GM19328 (cell line): ENCODE data around the gene TMEM63A.
"Not testable (repeated sequence)": the region's sequence is repeated elsewhere in the genome, so short reads cannot be mapped to it uniquely, and the experiment has no call there.

ENCODE experiments used
- ATAC-seq: cut with Tn5 transposase; IDR thresholded peaks from one replicate; pipeline ENCODE4 v1.9.1; 2021; ENCODE audit warnings: mild to moderate bottlenecking, moderate library complexity; ENCODE audit not compliant: unreplicated experiment

Gene TMEM63A

GRCh38 chr1:225881959-225882693, at the start of gene TMEM63A:
TSS of gene TMEM63A (minus strand) at chr1:225882380. CDS start at chr1:225877580, 4,800 bp downstream.
- peak; percentile 71 for ATAC-seq

GRCh38 chr1:225931270-225932136, 49.3 kb upstream of the TMEM63A start:
- no peak for ATAC-seq

DNA sequence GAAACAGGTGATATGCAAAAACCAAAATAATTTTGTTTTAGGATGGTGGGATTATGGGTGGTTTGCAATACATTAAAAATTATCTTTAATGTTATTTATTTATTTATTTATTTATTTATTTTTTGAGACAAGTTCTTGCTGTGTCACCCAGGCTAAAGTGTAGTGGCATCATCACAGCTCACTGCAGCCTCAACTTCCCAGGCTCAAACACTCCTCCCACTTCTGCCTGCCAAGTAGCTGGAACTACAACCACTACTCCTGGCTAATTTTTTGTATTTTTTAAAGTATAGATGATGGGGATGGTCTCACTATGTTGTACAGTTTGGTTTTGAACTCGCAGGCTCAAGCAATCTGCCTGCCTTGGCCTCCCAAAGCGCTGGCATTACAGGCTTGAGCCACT, 48.4 kb upstream of the TMEM63A start:
- ATAC-seq, result no peak

DNA sequence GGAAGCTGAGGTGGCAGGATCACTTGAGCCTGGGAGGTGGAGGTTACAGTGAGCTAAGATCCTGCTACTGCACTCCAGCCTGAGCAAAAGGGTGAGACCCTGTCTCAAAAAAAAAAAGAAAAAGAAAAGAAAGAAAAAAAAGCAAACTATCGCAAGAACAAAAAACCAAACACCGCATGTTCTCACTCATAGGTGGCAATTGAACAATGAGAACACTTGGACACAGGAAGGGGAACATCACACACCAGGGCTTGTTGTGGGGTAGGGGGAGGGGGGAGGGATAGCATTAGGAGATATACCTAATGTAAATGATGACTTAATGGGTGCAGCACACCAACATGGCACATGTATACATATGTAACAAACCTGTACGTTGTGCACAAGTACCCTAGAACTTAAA, 47.3 kb upstream of the TMEM63A start:
- ATAC-seq, result not testable (repeated sequence)

GRCh38 chr1:225928186-225929175, 46.3 kb upstream of the TMEM63A start:
- no peak for ATAC-seq

DNA sequence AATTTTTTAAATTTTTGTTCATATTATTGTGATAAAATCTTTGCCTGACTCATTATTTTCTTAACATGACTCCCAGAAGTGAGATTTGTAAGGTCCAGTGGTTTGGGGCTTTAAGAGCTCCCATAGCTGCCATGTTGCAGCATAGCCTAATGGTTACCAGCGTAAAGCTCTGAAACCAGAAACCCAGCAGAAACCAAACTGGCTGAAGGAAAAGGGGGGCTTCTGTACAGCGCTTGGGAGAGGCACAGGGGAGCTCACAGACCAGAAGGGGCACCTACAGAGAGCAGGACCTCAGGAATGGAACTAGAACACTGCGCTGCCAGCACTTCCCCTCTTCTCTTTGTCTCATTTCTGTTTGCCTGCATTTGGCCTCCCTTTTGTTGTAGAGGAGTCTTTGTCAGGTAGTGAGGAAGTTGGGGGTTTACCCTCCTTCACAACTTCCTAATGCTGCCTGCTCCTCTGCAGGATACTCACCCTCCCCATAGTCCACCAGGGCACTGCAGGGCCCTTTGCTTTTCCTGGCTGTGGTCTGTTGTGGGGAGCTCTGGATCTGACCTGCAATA, 44.5 kb upstream of the TMEM63A start:
- no peak for ATAC-seq

DNA sequence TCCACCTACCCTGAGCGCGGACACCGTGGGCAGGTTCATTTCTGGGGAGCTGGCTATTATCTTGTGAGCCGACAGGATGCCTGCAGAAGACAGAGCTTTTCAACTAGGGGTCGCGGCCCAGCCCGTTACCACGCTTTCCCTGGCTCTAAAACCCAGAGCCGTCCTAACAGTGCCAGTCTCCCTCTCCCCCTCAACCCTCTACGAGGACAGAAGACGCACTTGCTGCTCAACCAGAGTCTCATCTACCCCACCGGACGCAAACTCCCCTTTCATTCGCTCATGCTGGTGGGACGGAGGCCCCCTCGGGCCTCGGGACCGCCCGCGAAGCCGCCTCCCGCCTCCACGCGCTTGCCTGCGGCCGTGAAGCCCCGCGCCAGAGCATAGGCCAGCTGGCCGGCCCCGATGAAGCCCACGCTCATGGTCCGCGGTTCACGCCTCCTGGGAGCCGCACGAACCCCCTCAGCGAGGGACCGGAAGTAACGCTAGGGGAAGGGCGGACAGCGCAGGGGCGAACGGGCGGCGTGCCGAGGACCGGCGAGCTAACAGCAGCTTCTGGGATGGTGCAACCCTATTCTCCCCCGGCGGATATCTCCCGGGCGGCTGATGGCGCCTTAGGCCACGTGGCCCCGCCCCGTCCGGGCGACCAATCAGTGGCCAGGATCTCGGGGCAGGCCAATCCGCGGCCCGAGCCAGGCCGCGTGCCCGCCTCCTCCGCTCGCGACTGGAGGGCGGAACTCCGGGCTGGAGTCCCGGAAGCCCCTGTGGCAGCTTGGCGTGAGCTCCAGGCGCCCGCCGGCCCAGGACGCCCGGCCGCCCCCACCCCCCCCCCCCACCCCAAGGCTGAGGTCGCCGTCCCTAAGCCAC, 41.7 kb upstream of the TMEM63A start, which contains the start of gene PYCR2:
TSS of gene PYCR2 (minus strand) at position 559 of the 864 bp plus-strand sequence. CDS start at position 419, 140 bp downstream.
- peak; percentile 99 for ATAC-seq

- ATAC-seq, result no peak
These were observed 41.2 kb upstream of the TMEM63A start for GRCh38 chr1:225923381-225923691.

DNA sequence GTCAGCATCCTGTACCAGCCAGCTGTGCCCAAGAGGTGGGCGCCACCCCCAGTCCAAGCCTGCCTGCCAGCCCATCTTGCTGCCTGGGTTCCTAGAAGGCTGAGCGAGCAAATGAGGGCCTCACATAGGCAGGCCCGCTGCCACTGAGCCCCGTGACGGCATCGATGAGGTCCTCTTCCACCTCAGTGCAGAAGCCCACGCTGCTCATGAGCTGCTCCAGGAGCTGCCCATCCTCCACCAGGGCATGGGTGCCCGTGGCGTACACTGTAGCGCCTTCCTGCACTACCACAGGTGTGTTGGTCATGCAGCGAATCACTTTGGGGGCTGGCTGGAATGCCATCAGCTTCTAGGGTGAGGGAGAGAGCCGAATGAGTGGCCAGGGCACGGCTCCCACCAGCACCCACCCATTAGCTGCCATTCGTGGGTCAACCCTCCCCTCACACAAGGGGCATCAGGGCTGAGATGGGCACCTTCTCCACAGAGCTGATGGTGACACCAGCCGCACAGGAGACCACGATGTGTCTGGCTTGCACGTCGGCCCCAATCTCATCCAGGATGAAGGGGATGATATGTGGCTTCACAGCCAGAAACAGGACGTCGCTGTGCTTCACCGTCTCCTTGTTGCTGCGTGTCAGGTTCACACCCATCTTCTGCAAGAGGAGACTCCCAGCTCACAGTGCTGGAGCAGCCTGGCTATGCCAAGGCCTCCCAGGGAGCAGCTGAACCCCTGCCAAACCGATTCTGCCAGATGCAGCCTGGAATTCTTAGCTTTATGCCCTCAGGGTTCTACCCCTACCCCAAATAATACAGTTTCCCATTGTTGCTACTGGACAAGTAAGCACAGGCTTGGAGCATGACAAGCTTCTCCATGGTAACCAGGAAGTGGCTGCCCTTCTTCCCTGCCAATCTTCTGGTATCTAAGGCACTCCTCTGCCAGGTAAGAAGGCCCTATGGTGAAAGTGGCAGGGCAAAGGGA, 39.8 kb upstream of the TMEM63A start:
- ATAC-seq, result no peak

- ATAC-seq, result no peak
These were observed 37.7 kb upstream of the TMEM63A start for GRCh38 chr1:225919906-225920305.

GRCh38 chr1:225918280-225918679, 36.1 kb upstream of the TMEM63A start:
- ATAC-seq, result no peak

DNA sequence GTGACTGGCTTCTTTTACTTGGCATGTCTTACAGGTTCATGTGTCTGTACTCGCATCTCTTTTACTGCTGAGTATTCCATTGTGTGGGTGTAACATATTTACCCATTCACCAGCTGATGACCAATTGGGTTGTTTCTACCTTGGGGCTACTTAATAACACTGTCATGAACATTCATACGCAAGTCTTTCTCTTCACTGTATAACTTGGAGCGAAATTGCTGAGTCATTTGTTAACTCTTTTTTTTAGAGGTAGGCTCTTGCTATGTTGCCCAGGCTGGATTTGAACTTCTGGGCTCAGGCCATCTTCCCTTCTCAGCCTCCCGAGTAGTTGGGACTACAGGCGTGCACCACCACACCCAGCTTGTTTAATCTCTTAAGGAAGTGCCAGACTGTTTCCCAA, 35.4 kb upstream of the TMEM63A start:
- no peak for ATAC-seq

DNA sequence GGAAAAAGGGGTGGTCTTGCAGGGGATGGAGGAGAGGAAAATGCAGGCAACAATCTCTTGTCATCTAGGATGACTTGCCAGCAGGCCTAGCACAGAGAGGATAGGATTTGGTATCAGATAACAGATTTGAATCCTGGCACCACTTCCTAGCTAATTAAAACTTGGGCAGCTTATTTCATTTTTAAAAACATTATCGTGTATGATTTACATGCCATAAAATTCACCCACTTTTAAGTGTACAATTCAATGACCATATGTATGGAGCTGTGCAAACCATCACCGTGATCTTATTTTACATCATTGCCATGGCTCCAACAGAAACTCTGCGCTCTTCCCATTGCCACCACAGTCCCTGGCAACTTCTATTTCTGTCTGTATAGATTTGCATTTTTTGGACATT, 34.9 kb upstream of the TMEM63A start:
- ATAC-seq, result no peak

DNA sequence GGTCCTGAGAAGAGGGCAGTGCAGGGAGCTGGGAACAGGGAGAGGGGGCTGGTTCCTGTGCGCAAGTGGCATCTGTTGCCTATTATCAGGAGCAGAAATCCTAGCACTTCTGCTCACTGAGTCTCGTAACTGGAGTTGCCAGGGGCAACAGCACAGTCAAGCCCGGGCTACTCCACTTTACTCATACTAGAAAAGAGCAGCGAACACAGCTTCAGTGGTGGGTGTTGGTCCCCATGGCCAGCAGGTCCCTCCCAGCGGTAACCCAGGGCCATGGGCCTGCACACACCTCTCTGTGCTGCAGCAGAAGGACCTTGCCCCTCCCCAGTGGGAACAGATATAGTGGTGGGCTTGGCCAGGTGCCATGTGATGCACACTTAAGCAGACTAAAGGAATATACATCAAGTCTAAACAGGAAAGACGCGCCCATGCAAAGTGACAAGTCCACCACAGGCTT, 33.4 kb upstream of the TMEM63A start:
- no peak for ATAC-seq

DNA sequence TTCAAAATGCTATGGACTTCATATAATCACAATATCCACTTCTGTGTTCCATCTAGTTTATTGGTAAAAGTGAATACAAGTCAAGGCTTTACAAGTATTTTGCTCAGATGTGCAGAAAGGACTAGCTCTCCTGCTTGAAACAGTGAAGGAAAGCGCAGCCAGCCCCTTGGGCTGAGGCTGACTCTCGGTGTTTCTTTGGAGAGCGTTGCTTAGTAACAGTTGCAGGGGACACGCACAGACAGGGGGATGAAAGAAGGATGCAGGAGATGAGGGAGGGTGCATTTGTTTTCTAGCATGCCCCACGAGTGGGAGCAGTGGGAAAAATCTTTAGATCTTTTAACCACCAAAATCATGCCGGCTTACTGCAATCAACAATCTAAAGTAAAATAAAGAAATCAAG, 32.8 kb upstream of the TMEM63A start:
- ATAC-seq, result no peak

GRCh38 chr1:225914391-225914790, 32.2 kb upstream of the TMEM63A start:
- no peak for ATAC-seq

DNA sequence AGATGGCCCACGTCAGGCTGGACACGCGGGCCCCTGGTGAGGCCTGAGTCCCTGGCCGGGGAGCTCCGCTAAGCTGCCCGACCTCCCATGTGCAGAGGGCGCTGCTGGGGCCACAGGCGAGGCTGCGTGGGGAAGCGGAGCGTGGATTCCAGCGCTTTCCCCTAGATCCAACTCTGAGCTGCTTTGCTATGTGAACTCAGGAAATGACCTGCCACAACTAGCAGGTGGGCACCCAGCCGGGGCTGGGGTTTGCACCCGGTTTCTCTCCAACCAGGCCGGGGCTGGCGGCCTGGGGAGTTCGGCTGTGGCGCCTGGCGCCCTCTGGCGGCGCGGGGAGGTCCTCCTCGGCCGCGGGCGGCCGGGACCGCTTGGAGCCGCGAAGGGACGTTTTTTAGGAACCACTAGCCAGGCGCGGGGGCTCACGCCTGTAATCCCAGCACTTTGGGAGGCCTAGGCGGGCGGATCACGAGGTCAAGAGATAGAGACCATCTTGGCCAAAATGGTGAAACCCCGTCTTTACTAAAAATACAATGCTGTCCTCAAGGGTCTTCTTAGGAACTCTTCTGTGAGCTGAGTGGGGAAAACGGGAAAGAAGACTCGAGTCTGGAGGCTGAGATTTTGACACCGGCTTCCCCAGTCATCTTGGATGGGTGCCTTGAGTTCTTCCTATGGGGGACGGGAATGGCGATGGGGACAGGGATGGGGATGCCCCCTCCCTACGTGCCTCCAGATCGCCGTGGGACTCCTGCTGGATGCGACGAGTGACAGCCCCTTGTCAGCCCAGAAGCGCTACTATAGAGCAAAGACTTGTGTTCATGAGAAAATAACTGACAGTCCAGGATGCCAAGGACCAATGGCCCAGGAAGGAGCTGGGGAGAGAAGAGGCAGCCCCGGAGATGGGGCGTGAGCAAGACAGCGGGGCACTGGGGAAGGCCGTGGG, 29.3 kb upstream of the TMEM63A start:
- ATAC-seq, result no peak
